Measurements from ENCODE around the gene UGT8. TPM values are rescaled to one million over a fixed set of nuclear protein-coding genes. Genes with fewer than 3 reads are reported as not detected.

Gene UGT8
- total and polyA plus RNA-seq, 2 of the 8 experiments (the other 6 are each of a cell fraction or from before 2014, with no cell fraction given), result 16.9 to 26.9 TPM

- Histone ChIP-seq H3K27me3 (replicated peaks in 1 of 4; ENCODE audit: control insufficient read depth in 3 of 4, extremely low read depth in 1 of 4, insufficient read depth in 3 of 4, low read length in 3 of 4) (no peaks in the 10 kb centered on the region), H4K91ac (replicated peaks; ENCODE audit: insufficient read length, low read length) (no peak overlapping the region), H3K27ac (ENCODE audit: low read depth, low read length) (no peak overlapping the region), H3K79me1 (ENCODE audit: low read depth, low read length) (no peaks in the 10 kb centered on the region), H3K4ac (replicated peaks; ENCODE audit: insufficient read length, low read depth, low read length) (no peak overlapping the region), H3K18ac (ENCODE audit: extremely low read depth, low read length) (no peak overlapping the region), H3K23me2 (ENCODE audit: low read depth, low read length) (no peaks in the 10 kb centered on the region), H2BK15ac (ENCODE audit: low read length) (no peak overlapping the region), H2BK120ac (replicated peaks; ENCODE audit: low read depth, low read length) (no peak overlapping the region), H3K4me2 (ENCODE audit: insufficient read depth in 1 of 2, low read depth in 2 of 2, low read length in 2 of 2) (no peak overlapping the region), H3K9me3 (ENCODE audit: insufficient read depth in 2 of 2, low read depth in 1 of 2, low read length in 1 of 2) (no peaks in the 10 kb centered on the region), H2AFZ (ENCODE audit: low read length) (no peak overlapping the region), H4K20me1 (replicated peaks in 1 of 2; ENCODE audit: control insufficient read depth in 1 of 2, insufficient read depth in 2 of 2, low read length in 2 of 2) (no peaks in the 10 kb centered on the region), H2BK20ac (ENCODE audit: low read length) (no peak overlapping the region), H2AK5ac (ENCODE audit: low read depth, low read length) (no peak overlapping the region), H2BK12ac (ENCODE audit: low read depth, low read length) (no peak overlapping the region), H3K23ac (ENCODE audit: insufficient read length) (no peak overlapping the region), H3K9ac (replicated peaks in 1 of 4; ENCODE audit: extremely low read depth in 1 of 4, low read depth in 3 of 4, low read length in 3 of 4) (no peak overlapping the region), H3K36me3 (ENCODE audit: control insufficient read depth in 2 of 4, insufficient read depth in 4 of 4, low read length in 3 of 4) (no peaks in the 10 kb centered on the region), H3K14ac (ENCODE audit: insufficient read length) (no peak overlapping the region), H3K4me3 (ENCODE audit: extremely low read depth in 1 of 4, insufficient read depth in 2 of 4, low read depth in 3 of 4, low read length in 4 of 4) (no peak overlapping the region), H3K4me1 (replicated peaks in 1 of 4; ENCODE audit: control insufficient read depth in 3 of 4, insufficient read depth in 4 of 4, low read length in 3 of 4) (peaks cover 0 to 11% (median 5%) of the 10 kb centered on the region in 4 experiments; a peak in 3 of 7 replicates), H2BK5ac (ENCODE audit: low read depth, low read length) (no peak overlapping the region), H3K56ac (replicated peaks; ENCODE audit: insufficient read length, low read depth, low read length) (no peak overlapping the region), H4K8ac (ENCODE audit: extremely low read depth, insufficient read depth, low read length) (no peak overlapping the region), H3K79me2 (ENCODE audit: control insufficient read depth in 1 of 2, insufficient read depth in 2 of 2, low read length in 2 of 2) (peaks cover 0 to 35% of the 10 kb centered on the region in 2 experiments; a peak in 2 of 4 replicates), H4K5ac (ENCODE audit: insufficient read length, low read depth, low read length) (no peak overlapping the region)
- 96% methylated on average over 1 of the region's 1 CpG; no CpG with 5 or more reads in 1 of the 2 experiments for WGBS, 2 experiments (ENCODE audit: extremely low coverage in 1 of 2, insufficient coverage in 1 of 2, insufficient read length in 1 of 2, insufficient replicate concordance in 2 of 2, low coverage in 1 of 2, low lambda C conversion rate in 2 of 2, missing lambda C conversion rate in 1 of 2)
- CTCF ChIA-PET (ENCODE audit: partially characterized antibody), result interaction anchor here (0.7 to 2.4 kb wide), 6 partner anchors 10 to 265 kb away, joined by 3 to 12 read pairs (median 6); partner anchors contain the start of gene UGT8
- DNase-seq (ENCODE audit: low read depth in 1 of 2, low spot score in 2 of 2), result no peak
- no peak for FAIRE-seq
- POLR2A ChIA-PET (ENCODE audit: partially characterized antibody), result interaction anchor here (1.2 kb wide), 1 partner anchor 158 kb away, joined by 3 read pairs; no protein-coding TSS in a partner anchor
- no peak for TF ChIP-seq POLR2AphosphoS5 (IDR thresholded peaks at IDR 0.05; ENCODE audit: low read depth, low read length)
- TF ChIP-seq KDM5A (IDR thresholded peaks at IDR 0.05; ENCODE audit: low read length), result no peak
- TF ChIP-seq CBX8 (IDR thresholded peaks at IDR 0.05; ENCODE audit: borderline replicate concordance, low read depth, low read length), result no peak
- TF ChIP-seq CHD1 (IDR thresholded peaks at IDR 0.05; ENCODE audit: low read depth, low read length), result no peak
- TF ChIP-seq NRF1 (IDR thresholded peaks at IDR 0.05; ENCODE audit: low read depth, low read length), result no peak
- no peak for TF ChIP-seq USF2 (IDR thresholded peaks at IDR 0.05; ENCODE audit: low read length)
- no peak for TF ChIP-seq RNF2 (IDR thresholded peaks at IDR 0.05; ENCODE audit: borderline replicate concordance, low read depth, low read length, missing control alignments, poor library complexity, severe bottlenecking)
- TF ChIP-seq YY1 (IDR thresholded peaks at IDR 0.05; ENCODE audit: low read depth, low read length), result no peak
- TF ChIP-seq KDM1A (IDR thresholded peaks at IDR 0.05; ENCODE audit: borderline replicate concordance, low read length), result no peak
- TF ChIP-seq RAD21 (IDR thresholded peaks at IDR 0.05 in 1 of 2, conservative IDR thresholded peaks at IDR 0.05 in 1 of 2; ENCODE audit: low read depth in 2 of 2, low read length in 2 of 2), result no peak
- no peak for TF ChIP-seq MAFK (IDR thresholded peaks at IDR 0.05; ENCODE audit: low read depth, low read length)
- no peak for TF ChIP-seq CTBP2 (IDR thresholded peaks at IDR 0.05; ENCODE audit: borderline replicate concordance, insufficient read depth, insufficient read length, low read length)
- TF ChIP-seq SIX5 (IDR thresholded peaks at IDR 0.05; ENCODE audit: low read depth, low read length), result no peak
These were observed 55.1 kb downstream of the UGT8 start for GRCh38 chr4:114653675-114654074.

Measured in H1 (cell line).